GM12872 (cell line): ENCODE measurements around the gene NPAS2.

Source experiments
- CTCF ChIP-seq: IDR thresholded peaks from 3 replicates; pipeline ENCODE4 v1.5.1; 2011; ENCODE audit warnings: low read depth, mild to moderate bottlenecking, low read length, moderate library complexity; ENCODE audit not compliant: insufficient read depth

Gene NPAS2

GRCh38 chr2:100895934-100896685, 76.2 kb downstream of the NPAS2 start:
- no peak for TF ChIP-seq CTCF

- TF ChIP-seq CTCF = no peak
Measured at GRCh38 chr2:100898035-100898665, 78.2 kb downstream of the NPAS2 start.

- TF ChIP-seq CTCF = no peak
Measured at GRCh38 chr2:100900156-100900795, 80.3 kb downstream of the NPAS2 start.

DNA sequence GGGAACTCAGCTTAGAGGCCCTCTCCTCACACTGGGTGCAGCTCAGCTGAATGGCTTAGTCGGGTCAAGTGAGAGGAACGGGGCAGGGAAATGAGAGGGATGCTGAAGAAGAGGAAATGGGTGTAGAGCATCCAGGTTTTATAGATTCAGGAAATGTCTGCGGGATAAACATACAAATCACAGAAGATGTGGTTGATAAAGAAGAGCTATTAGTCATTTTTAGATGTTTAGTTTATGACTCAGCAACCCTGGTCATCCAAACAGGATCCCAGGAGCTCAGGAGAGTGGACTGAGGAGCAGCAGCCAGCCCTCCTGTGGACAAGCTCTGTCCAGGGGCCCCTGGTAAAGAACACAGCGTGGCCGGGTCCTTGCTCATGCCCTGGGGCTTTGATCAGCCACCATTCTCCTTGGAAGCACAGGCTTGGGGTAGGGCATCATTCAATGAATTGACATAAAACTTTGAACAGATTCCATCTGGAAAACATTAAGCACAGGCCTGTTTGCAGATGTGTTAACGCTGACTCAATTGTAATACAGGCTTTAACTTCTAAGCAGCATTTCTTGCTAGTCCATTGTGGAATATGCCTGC, 83.0 kb downstream of the NPAS2 start:
- no peak for TF ChIP-seq CTCF

- TF ChIP-seq CTCF = no peak
Measured at GRCh38 chr2:100903534-100904258, 83.8 kb downstream of the NPAS2 start.

DNA sequence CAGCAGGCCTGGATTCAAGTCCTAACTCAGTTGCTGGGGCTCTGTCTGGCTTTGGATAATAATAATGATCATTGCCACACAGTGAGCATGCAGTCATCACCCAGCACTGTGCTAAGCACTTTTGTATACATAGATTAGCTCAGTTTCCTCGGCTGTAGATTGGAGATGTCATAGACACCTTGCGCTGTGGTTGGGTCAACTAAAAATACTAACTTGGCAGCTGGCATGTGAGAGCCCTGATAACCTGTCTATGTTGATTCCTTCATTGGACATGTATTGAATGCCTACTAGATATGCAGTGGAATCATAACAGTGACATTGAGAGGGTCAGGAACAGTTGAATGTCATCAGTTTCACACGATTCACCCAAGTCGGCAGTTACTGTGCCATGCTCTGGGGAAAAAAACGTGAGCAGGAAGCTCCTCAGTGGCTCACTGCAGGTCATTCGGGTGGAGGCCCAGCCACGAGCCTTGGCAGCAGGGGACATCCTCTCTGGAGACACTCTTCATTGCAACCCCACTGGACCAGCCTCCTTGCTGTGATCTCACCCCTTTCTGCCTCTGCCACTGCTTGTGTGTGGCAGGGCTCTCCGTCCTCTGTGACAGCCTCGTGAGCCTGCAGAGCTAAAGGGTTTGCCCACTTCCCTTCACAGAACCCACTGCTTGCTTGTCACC, 85.3 kb downstream of the NPAS2 start:
- TF ChIP-seq CTCF = no peak
